ENCODE results near the gene KMT5B.

Gene KMT5B

DNA sequence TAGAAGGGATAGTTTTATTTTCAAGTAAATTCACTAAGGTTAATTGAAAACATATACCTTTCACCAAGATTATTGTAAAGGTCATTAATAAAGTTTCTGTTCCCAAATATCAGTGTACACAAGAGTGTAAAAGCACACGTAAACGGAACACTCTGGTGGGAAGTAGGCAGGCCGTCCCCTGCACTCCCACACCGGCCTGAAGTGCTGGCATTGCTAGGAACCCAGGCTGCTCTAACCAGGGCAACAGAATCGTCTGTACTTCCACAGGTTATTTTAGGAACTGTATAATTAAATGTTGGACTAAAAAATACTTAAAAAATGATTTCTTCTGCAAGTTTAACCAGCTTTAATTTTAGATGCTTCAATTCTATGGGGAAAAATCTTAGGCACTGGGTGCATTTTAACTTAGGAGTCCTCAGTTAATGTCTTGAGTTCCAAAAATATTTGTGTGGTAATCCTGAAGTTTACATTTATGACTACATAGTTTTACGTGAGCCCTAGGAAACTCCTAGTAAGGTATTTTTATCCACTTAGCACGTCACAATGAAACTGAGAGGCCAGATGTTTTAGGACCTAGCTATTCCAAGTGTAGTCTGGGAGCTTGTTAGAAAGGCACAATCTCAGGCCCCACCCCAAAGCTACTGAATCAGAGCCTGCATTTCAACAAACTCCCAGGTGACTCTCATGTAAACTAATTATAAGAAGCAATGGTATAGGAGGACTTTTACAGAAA is 31.2 kb downstream of the KMT5B start:
- DNase-seq (ENCODE audit: low read depth) = no peak

DNA sequence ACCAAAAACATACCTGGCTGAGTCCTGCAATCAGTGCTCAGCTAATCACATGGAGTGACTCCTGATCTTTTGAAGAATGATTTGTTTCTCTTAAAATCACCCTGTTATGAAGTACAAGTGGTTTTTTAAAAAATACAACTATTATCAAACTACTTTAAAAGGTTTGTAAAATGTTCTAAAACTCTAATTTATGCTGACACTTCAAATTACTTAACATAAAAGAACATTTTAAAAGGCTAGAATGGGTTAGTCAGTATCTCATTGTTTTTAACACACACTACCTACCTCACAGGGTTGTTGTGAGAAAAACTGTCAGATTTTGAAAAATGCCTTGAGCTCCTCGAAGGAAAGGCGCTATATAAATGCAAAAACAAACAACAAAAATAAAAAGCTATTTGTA is 33.2 kb downstream of the KMT5B start:
- DNase-seq (ENCODE audit: low read depth) = no peak

DNA sequence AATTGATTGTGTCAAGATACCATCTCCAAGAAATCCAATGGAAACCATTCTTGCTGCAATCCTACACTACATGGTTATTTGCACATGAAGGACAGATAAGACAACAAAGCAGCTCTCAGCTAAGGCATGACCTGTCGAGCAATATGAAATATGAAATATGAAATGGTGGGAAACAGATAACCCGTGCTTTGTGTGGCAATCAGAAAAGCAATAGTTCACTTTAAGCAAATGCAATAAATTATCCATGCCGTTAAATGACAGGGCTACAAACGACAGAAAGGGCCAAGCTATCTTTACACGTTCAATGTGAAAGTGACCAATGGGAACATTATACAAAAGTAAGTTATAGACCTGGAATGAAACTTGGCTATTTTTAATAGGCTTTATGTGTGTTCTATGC is 35.2 kb downstream of the KMT5B start:
- DNase-seq (ENCODE audit: low read depth) = no peak

DNA sequence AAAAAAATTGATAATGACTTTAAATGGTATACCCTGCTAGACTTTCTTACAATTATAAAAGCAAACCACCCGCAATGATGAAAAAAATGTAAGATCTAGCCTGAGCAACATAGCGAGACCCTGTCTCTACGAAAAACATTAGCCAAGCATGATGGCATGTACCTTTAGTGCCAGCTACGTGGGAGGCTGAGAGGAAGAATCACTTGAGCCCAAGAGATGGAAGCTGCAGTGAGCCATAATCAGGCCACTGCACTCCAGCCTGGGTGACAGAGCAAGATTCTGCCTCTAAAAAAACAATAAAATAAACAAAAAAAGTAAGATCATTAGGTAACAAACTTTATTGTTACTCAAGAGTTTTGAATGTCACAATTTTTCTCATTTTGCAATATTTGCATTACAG is 39.2 kb downstream of the KMT5B start:
- DNase-seq (ENCODE audit: low read depth) = no peak

DNA sequence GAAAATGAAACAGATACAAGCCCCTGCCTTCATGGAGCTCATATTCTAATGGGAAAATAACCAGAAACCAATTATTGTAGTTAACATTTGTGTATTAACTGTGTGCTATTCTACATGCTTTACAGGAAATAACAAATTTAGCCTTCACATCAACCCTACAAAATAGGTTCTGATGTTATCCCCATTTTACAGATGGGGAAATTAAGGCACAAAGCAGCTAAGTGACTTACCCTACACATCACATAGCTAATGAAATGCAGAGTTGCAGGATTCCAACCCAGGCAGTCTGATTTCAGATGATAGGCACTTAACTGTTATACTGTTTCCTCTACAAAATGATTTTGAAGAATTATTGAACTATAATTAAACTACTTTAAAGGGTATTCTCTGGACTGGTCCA is 43.7 kb downstream of the KMT5B start:
- DNase-seq (ENCODE audit: low read depth) = no peak

DNA sequence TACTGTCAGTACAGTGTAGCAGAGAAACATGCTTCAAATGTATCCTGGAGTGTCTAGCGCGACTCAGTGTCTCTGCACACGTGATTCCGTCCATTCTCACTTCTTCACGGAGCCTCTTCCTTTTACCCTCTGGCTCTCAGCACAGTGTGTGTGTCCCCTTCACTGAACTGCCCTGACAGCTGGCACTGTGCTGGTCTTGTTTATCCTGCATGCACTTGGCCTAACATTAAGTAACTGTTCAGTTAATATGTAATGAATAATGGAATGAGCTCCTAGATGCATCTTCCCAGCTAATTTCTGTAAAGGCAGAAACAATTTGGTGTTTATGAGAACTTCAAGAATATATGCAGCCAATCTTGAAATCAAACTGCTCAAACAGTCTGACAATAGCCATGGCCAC is 44.4 kb downstream of the KMT5B start:
- no peak for DNase-seq (ENCODE audit: low read depth)

DNA sequence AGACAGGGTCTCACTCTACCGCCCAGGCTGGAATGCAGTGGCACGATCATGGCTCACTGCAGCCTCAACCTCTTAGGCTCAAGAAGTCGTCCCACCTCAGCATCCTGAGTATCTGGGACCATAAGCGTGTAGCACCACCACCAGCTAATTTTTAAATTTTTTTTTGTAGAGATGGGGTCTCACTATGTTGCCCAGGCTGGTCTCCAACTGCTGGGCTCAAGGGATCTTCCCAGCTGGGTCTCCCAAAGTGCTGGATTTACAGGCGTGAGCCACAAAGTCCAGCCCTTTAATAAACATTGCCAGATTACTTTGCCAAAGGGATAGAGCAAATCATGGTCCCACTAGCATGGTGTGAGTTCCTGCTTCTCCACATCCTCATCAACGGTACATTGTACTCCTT is 45.6 kb downstream of the KMT5B start:
- no peak for DNase-seq (ENCODE audit: low read depth)

DNA sequence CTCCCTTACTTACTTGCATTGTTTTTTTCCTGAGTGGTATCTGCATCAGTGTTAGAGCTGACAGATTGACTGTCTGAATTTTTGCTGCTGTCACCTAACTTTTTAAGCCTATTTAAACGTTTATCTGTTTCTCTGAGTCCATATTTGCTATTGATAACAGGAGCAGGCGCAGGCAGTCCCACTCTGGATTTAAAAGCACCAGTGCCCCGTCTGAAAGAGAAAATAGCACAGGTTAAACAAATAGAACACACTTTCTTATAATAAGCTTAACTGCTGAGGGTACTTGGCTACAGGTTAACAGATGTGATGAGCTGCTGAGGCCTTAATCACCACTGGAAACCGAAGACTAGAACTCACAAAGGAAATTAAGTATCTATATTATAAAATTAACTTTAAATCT is 46.1 kb downstream of the KMT5B start:
- DNase-seq (ENCODE audit: low read depth) = no peak

DNA sequence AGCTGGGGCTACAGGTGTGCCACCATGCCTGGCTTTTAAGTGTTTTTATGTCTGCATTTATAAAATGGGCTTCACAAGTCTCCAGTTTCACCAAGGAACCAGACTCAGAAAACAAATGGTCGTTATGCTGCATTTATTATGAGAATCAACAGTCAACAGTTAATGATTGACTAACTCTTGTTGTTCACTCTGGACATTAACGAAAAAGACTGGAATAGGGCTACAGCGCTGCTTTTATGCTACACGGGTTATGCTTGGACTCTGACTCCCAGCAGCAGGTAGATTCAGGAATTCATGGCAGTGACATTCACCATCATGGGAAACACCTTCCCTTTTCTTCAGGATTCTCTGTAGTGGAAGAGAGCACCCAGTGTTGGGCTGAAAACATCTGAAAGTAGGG is 47.5 kb downstream of the KMT5B start:
- DNase-seq (ENCODE audit: low read depth) = no peak

DNA sequence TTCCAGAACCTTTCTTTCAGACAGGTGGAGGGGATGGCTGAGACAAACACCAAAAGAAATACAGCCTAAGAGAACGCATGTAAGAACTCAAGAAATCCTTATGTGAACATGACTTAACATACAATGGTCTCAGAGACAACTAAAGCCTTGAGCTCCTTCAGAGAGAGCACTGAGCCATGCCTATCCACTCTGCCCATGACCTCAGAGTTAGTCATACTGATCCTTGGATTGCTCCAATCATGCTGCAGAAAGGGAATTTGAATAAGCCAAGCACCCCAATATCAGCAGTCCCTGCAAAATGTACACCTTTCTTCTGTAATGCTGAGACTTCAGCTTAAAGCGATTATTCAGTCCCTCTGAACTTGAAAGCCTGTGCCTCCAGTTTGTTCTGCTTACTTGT is 48.7 kb downstream of the KMT5B start:
- DNase-seq (ENCODE audit: low read depth) = no peak

DNA sequence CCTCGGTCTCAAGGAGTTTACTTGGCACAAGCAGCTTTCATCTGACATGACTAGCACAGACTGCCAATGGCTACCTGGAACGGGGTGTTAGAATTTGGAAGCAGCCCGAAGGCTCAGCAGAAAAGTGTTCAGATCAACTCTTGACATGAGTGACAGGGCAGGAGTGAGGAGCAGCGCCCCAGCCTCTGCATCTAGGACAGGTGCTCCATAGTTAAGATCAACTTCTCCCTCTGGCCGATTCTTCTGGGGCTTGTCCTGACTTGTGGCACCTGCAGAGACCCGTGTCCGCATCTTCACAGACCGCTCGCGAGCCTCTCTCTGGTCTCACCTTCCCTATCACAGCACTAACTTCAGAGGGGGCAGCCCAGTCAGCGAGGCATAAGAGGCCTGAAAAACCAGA is 49.4 kb downstream of the KMT5B start:
- no peak for DNase-seq (ENCODE audit: low read depth)

DNA sequence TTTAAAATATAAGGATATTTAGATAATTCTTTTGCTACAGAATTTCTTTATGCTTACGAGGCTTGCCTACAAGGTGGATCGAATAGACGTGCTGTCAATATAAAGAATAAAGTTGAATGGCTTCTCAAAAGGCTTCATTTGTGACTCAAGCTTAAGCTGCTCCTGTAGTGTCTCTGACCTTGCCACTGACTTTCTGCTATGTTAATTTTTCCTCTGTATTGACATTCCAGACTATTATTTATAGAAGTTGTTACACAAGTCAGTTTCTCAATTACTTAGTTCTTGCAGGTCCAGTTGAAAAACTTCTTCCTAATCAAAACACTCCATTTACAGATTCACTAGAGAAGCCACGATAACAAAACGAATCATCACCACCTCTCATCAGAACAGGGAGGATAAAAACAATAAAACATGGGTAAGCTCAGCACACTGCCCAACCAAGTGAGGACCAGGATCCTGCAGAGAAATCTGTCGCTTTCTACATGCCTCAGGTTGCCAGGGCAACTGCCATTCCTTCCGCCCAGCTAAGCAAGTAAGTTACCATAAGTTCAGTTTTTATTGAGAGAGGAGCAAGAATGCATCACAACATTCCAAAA is 52.9 kb downstream of the KMT5B start:
- DNase-seq (ENCODE audit: low read depth) = no peak

DNA sequence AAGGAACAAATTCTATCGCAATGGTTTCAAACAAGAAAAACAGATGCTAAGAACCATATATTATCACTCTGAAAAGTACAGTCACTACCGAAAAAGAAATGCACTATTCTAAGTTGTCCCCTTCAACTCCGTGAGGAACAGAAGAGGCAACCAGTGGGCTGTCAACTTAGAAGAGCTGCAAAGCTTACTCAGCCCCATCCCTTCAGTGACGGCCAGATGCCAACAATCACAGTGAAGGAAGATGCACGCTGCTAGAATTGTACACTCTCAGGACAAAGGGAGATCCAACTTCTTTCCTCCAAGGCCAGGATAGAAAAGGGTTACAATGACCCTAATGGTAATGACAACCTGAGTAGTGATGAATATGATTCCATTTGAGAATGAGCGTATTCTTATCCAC is 53.4 kb downstream of the KMT5B start:
- DNase-seq (ENCODE audit: low read depth) = no peak

DNA sequence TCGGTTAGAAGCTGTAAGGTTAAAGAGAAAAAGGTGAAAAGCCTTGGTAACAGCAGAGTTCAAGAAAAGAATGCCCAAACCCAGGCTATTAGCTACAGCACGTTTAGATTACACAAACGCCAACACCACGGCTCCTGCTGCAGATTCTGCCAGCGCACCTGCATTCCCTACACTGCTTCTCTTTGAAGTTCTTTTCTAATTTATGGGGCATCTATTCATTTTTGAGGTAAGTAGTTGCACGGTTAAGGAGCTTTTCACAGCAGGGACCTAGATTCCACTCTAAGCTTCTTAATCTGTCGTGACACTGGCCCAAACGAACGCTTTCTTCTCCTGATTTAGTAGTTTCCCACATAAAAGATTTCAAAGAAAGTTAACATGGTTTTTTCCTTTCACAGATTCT is 53.9 kb downstream of the KMT5B start:
- no peak for DNase-seq (ENCODE audit: low read depth)

DNA sequence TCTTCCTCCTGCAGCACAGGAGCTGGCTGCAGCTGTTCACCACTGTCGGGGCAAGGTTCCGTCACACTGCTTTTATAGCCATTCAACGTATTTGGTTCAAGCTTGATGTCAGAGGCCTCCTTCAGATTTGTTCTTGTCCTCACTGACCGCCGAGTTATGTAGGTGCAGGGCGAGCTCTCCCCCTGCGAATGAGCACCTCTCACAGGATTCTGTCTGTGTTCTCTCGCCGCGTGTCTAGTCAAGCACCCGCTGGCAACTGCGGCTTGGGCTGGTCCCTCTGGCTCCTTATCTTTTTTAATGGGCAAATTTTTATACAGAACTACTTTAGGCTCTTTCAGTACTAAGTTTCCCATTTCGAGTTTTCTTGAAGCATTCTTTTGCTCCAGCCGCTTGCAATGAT is 54.5 kb downstream of the KMT5B start:
- no peak for DNase-seq (ENCODE audit: low read depth)

DNA sequence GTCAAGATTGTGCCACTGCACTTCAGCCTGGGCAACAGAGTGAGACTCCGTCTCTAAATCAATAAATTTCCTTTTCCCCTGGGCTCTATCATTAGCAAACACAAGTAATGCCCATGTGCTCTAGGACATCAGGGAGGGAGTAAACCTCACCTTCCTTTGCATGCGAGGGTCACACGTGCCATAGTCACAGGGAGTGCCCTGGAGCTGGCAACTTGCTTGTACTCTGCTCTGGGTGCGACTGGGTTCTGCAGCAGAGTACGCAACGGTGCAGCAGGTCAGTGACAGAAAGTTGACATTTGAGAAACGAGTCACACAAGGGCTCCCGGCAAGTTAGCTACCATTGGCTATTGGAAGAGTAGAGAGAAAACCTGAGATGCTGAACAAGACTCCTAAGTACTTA is 59.4 kb downstream of the KMT5B start:
- DNase-seq (ENCODE audit: low read depth) = no peak

DNA sequence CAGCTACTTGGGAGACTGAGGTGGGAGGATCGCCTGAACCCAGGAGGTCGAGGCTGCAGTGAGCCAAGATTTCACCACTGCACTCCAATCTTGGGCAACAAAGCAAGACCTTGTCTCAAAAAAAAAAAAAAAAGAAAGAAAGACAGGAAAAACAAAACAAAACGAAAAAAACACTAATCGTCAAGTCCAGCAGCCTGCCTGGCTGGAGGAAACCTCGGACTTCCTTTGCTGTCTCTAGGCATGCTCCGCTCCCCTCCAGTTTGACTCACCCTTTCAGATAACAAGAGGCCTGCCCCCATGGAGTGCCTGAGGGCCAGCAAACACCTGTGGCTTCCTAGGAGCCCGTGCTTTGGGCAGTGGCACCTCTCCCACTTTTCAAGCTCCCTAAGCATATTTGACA is 63.1 kb downstream of the KMT5B start:
- DNase-seq (ENCODE audit: low read depth) = no peak

DNA sequence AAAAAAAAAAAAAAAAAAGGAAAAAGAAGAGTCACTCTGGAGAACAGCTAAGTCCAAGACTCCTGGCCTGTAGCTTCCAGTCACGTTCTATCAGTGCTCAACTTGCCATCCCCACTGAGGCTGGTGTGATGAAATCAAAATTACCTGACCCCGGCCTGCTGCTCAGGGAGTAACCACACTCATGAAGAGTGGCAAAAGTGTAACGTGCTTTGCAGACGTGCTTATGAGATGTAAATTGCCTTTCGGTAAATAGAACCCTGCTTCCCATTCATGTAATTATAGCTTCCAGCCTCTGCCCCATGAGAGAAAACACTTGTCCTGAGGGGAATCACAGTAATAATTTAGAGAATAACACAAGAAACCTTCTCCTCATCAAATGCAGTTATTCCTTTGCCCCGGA is 63.7 kb downstream of the KMT5B start:
- DNase-seq (ENCODE audit: low read depth) = no peak

DNA sequence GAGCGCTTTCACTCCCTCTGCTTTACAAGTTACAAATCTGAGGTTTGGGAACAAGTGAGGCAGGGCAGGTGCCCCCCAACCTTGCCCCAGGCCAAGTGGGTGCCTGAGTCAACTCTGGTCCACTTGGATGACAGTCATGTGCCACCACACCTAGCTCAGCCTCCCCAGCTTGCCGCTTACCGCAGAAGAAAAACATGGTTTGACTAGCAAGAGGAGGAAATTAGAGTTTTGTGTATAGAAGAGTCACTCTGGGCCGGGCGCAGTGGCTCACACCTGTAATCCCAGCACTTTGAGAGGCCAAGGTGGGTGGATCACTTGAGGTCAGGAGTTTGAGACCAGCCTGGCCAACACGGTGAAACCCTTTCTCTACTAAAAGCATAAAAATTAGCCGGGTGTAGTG is 64.2 kb downstream of the KMT5B start:
- no peak for DNase-seq (ENCODE audit: low read depth)

DNA sequence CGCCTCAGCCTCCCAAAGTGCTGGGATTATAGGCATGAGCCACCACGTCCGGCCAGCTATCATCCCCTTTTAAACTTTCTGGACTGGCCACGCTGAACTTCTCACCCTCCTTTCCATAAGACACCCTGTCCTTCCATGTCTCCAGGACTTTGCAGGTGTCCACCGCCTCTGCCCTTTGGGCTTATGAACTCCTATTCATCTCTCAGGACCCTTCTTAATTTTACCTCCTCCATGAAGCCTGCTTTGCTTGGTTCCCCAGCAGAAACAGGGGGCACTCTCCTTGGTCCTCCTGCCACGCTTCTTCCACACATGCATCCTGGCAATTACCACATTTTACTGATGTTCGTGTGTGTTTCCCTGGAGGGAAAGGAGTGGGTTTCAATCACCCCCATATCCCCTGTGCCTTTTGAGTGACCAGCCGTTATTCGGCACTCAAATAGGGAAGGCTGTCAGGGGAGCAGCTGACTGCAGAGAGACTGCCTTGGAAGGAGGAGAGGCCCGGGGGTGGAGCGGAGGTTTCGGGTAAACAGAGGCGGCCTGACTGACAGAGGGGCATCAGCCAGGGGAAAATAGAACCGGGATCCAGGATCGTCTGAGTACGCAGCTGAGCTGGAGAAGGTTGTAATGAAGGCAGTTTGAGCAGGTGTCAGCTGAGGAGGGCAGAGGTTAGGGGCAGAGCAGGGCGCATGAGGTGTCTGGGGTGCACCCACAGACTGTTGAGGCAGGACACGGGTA is 64.9 kb downstream of the KMT5B start:
- DNase-seq (ENCODE audit: low read depth) = no peak

DNA sequence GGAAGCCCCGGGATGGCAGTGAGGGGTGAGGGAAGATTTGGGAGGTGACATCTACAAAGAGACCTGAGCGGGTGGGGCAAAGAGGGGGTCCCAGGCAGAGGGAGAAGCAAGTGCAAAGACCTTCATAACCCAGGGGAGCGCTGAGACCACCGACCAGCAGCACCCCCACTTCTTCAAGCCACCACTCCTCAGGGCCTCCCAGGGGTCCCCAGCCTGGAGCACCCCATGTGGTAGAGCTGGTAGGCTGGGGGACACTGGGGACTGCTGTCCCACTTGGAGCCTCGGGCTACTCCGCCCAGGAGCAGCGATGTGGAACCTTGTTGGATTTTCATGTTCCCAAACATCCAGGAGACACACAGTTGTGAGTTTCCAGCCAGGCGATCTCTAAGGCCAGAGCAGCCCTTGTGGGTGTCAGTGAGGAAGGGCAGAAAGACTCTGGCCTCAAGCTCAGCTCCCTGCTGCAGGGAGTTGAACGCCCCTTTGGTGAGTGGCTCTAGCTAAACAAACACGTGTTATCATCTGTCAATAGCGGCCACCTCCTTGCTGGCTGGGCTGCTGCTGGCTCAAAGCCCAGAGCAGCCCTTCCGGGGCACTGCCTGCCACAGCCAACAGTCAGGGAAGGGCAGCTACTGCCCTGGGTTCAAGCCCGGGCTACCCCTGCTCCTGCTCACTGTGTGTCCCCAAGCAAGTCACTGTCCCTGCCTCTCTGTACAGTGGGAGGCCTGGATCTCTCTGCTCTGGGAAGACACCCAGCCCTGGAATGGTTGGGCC is 66.2 kb downstream of the KMT5B start:
- no peak for DNase-seq (ENCODE audit: low read depth)

DNA sequence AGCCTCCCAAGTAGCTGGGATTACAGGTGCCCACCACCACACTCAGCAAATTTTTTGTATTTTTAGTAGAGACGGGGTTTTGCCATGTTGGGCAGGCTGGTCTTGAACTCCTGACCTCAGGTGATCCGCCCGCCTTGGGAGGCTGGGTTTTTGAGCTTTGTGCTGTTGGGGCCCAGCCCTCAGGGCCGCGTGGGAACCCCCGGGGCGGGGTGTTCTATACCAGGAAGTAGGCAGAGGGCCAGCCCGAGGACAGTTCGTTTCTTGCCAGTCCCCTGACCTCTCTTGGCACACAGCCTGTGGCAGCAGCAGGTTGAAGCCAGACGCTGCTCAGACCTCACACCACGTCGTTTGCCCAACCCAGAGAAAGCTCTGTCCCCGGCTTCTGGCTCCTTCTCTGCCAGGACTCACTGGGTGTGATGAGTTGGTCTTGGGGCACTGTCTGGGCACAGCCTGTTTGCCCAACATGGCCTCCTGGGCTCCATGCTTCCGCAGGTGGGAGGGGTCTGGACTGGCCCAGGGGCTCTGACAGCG is 67.0 kb downstream of the KMT5B start:
- DNase-seq (ENCODE audit: low read depth) = no peak
